ENCODE data around the gene MMP8.

MMP8 gene

GRCh38 chr11:102724904-102725500 is at the start of gene MMP8:
Gene MMP8, minus strand, starts transcription at chr11:102724954. Its CDS starts 99 bp downstream, at chr11:102724855.
- H2AFZ ChIP-seq (ENCODE audit: low read depth), result no peak within 1 kb of the TSS
- no peak within 1 kb of the TSS for H3K4me3 ChIP-seq (IDR thresholded peaks at IDR 0.05; ENCODE audit: insufficient read depth, low read depth, low read length)
- no peaks in the 10 kb centered on the region for H4K20me1 ChIP-seq (ENCODE audit: insufficient read depth)
- H3K9ac ChIP-seq, result no peak within 1 kb of the TSS
- H3K79me2 ChIP-seq (ENCODE audit: insufficient read depth, low read depth), result no peaks in the 10 kb centered on the region
- no peak within 1 kb of the TSS for H3K27ac ChIP-seq
- H3K4me1 ChIP-seq (ENCODE audit: low read depth, poor library complexity, severe bottlenecking), result no peaks in the 10 kb centered on the region
- H3K27me3 ChIP-seq (ENCODE audit: insufficient read depth, low read depth), result no peaks in the 10 kb centered on the region
- no peaks in the 10 kb centered on the region for H3K36me3 ChIP-seq (ENCODE audit: insufficient read depth)
- no peak within 1 kb of the TSS for H3K4me2 ChIP-seq
- TF ChIP-seq CTCF (conservative IDR thresholded peaks at IDR 0.05; ENCODE audit: low read depth, low read length), result no peak

DNA sequence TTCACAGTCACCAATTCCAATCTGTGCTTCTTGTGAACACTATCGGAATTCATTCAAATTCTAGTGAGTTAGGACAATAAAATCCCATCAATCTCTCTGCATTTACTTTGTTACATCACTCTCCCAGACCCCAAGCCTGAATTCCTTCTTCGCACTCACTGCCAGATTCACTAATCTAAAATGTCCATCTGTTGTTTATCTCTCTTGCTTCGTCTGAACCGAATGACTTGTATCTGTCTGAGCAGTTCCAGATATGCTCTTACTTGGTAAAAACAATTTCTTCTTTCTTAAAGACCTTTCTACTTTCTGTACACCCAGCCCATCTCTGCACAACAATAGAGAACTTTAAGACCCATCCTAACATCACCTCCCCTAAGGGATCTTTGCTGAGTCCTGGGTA is 48.6 kb upstream of the MMP8 start:
- H4K20me1 ChIP-seq (ENCODE audit: insufficient read depth), result no peaks in the 10 kb centered on the region
- no peaks in the 10 kb centered on the region for H3K79me2 ChIP-seq (ENCODE audit: insufficient read depth, low read depth)
- no peaks in the 10 kb centered on the region for H3K36me3 ChIP-seq (ENCODE audit: insufficient read depth)
- no peak overlapping the region for H3K4me3 ChIP-seq (IDR thresholded peaks at IDR 0.05; ENCODE audit: insufficient read depth, low read depth, low read length)
- H3K4me2 ChIP-seq, result no peak overlapping the region
- H3K27ac ChIP-seq, result no peak overlapping the region
- no peaks in the 10 kb centered on the region for H3K27me3 ChIP-seq (ENCODE audit: insufficient read depth, low read depth)
- H3K4me1 ChIP-seq (ENCODE audit: low read depth, poor library complexity, severe bottlenecking), result no peaks in the 10 kb centered on the region
- H2AFZ ChIP-seq (ENCODE audit: low read depth), result no peak overlapping the region
- H3K9ac ChIP-seq, result no peak overlapping the region
- TF ChIP-seq CTCF (conservative IDR thresholded peaks at IDR 0.05; ENCODE audit: low read depth, low read length), result no peak

DNA sequence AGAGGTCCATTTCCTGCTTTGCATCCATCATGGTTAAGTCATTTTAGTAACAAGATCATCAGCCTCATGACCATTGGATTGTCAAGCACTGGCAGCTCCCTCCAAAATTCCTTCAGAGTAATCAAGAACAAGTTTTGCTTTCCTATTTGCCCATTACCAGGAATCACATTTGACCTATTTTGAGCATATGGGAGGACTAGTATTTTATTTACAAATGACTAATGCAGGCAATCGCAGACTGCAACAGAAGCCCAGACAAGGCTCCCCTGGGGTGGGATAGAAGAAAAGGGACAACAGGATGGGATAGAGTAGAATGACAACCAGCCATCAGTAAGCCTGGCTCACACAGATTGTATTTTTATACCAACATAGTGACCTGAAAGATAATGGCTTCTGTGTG is 46.6 kb upstream of the MMP8 start:
- no peak for TF ChIP-seq CTCF (conservative IDR thresholded peaks at IDR 0.05; ENCODE audit: low read depth, low read length)
- no peak overlapping the region for H3K4me3 ChIP-seq (IDR thresholded peaks at IDR 0.05; ENCODE audit: insufficient read depth, low read depth, low read length)
- H3K27me3 ChIP-seq (ENCODE audit: insufficient read depth, low read depth), result no peaks in the 10 kb centered on the region
- no peak overlapping the region for H3K4me2 ChIP-seq
- H3K36me3 ChIP-seq (ENCODE audit: insufficient read depth), result no peaks in the 10 kb centered on the region
- H4K20me1 ChIP-seq (ENCODE audit: insufficient read depth), result no peaks in the 10 kb centered on the region
- no peaks in the 10 kb centered on the region for H3K4me1 ChIP-seq (ENCODE audit: low read depth, poor library complexity, severe bottlenecking)
- H3K79me2 ChIP-seq (ENCODE audit: insufficient read depth, low read depth), result no peaks in the 10 kb centered on the region
- no peak overlapping the region for H2AFZ ChIP-seq (ENCODE audit: low read depth)
- no peak overlapping the region for H3K9ac ChIP-seq
- no peak overlapping the region for H3K27ac ChIP-seq

- H3K79me2 ChIP-seq (ENCODE audit: insufficient read depth, low read depth), result no peaks in the 10 kb centered on the region
- no peak overlapping the region for H3K4me2 ChIP-seq
- H2AFZ ChIP-seq (ENCODE audit: low read depth), result no peak overlapping the region
- H3K27ac ChIP-seq, result no peak overlapping the region
- H3K9ac ChIP-seq, result no peak overlapping the region
- H3K4me1 ChIP-seq (ENCODE audit: low read depth, poor library complexity, severe bottlenecking), result no peaks in the 10 kb centered on the region
- no peaks in the 10 kb centered on the region for H3K27me3 ChIP-seq (ENCODE audit: insufficient read depth, low read depth)
- H4K20me1 ChIP-seq (ENCODE audit: insufficient read depth), result no peaks in the 10 kb centered on the region
- no peak overlapping the region for H3K4me3 ChIP-seq (IDR thresholded peaks at IDR 0.05; ENCODE audit: insufficient read depth, low read depth, low read length)
- TF ChIP-seq CTCF (conservative IDR thresholded peaks at IDR 0.05; ENCODE audit: low read depth, low read length), result no peak
- H3K36me3 ChIP-seq (ENCODE audit: insufficient read depth), result no peaks in the 10 kb centered on the region
Observed at GRCh38 chr11:102770191-102770590, 45.4 kb upstream of the MMP8 start.

Measured in KMS-11 (cell line).